Activated CD4-positive, alpha-beta T cell treated with anti-CD3 and anti-CD28 coated beads, Interleukin-2, amount 50 U/mL, for 4 hours (primary cell): Measurements from ENCODE around the gene KRTAP19-4.
"Not testable (repeated sequence)": the region's sequence is repeated elsewhere in the genome, so short reads cannot be mapped to it uniquely, and the experiment has no call there.

Experiments used
- DNase-seq, 2 experiments: peaks; one replicate each; pipeline ENCODE4 v3.0.0-alpha.2; 2020

The KRTAP19-4 gene

GRCh38 chr21:30497065-30497464 is at the start of gene KRTAP19-4:
TSS of gene KRTAP19-4 (minus strand) at chr21:30497165. CDS start at chr21:30497110, 55 bp downstream.
- no peak for DNase-seq

- DNase-seq: no peak
These were observed 44.8 kb upstream of the KRTAP19-4 start, which contains the start of gene KRTAP19-6 for GRCh38 chr21:30541764-30542163. TSS of gene KRTAP19-6 (minus strand) at chr21:30541864. CDS start at chr21:30541833, 31 bp downstream.

- DNase-seq: no peak
These were observed 21.9 kb upstream of the KRTAP19-4 start for GRCh38 chr21:30518876-30519275.

GRCh38 chr21:30515681-30516080 is 18.7 kb upstream of the KRTAP19-4 start:
- no peak for DNase-seq

- not testable (repeated sequence) for DNase-seq
These were observed 8.7 kb upstream of the KRTAP19-4 start for GRCh38 chr21:30505621-30506205.

- no peak for DNase-seq
These were observed 5.1 kb upstream of the KRTAP19-4 start, which contains the start of gene KRTAP19-5 for GRCh38 chr21:30502041-30502440. TSS of gene KRTAP19-5 (minus strand) at chr21:30502141. CDS start at chr21:30502090, 51 bp downstream.

GRCh38 chr21:30491963-30492428 is 5.0 kb downstream of the KRTAP19-4 start, which contains the start of gene KRTAP19-3:
TSS of gene KRTAP19-3 (minus strand) at chr21:30492013. CDS start at chr21:30491957, 56 bp downstream.
- DNase-seq: no peak

- DNase-seq: no peak
These were observed 9.6 kb downstream of the KRTAP19-4 start, which contains the start of gene KRTAP19-2 for GRCh38 chr21:30487336-30487735. TSS of gene KRTAP19-2 (minus strand) at chr21:30487436. CDS start at chr21:30487348, 88 bp downstream.

GRCh38 chr21:30486180-30486579 is 10.8 kb downstream of the KRTAP19-4 start:
- no peak for DNase-seq

- DNase-seq: no peak
These were observed 14.8 kb downstream of the KRTAP19-4 start for GRCh38 chr21:30482130-30482529.

- DNase-seq: no peak
These were observed 16.8 kb downstream of the KRTAP19-4 start, which contains the start of gene KRTAP19-1 for GRCh38 chr21:30480145-30480544. TSS of gene KRTAP19-1 (minus strand) at chr21:30480367. CDS start at chr21:30480317, 50 bp downstream.

- DNase-seq: no peak
These were observed 17.7 kb downstream of the KRTAP19-4 start for GRCh38 chr21:30479259-30479658.

- no peak for DNase-seq
These were observed 19.0 kb downstream of the KRTAP19-4 start for GRCh38 chr21:30478004-30478403.

- DNase-seq: no peak
These were observed 27.9 kb downstream of the KRTAP19-4 start for GRCh38 chr21:30468900-30469714.

GRCh38 chr21:30463713-30464112 is 33.3 kb downstream of the KRTAP19-4 start:
- no peak for DNase-seq

- DNase-seq: no peak
These were observed 48.5 kb downstream of the KRTAP19-4 start for GRCh38 chr21:30448514-30448913.

GRCh38 chr21:30447056-30447455 is 49.9 kb downstream of the KRTAP19-4 start:
- no peak for DNase-seq
